HepG2 (cell line): ENCODE results near the gene STKLD1. TPM values are rescaled to one million over a fixed set of nuclear protein-coding genes. Genes with fewer than 3 reads are reported as not detected.
A peak's percentile ranks its signal among the peaks of the same experiment; 100 is the strongest.

ENCODE experiments used
- ATAC-seq: fragments of 200-7000 bp; cut with Tn5 transposase; 3 replicates; pipeline ENCODE4 v1.9.1; 2020; ENCODE audit warnings: mild to moderate bottlenecking, moderate library complexity
- BruUV-seq: library from RNA; stranded (reverse); fragments of 400-500 nt; replicated peaks from 2 replicates; lab custom pipeline; 2021; lab: Mats Ljungman, UMichigan
- CTCF ChIA-PET: fragments of 300-600 bp; formaldehyde crosslinking; extraction: SDS; loops from one replicate; lab custom pipeline; 2021; ENCODE audit warnings: low total read pairs, inconsistent platforms, low intra/inter-chr PET ratio; lab: Yijun Ruan, JAX
- POLR2A ChIA-PET: fragments of 350-600 bp; sonication (Branson Sonifier 250); formaldehyde crosslinking; loops from one replicate; lab custom pipeline; 2020; ENCODE audit warnings: antibody characterized with exemption, inconsistent platforms; lab: Yijun Ruan, JAX
- DNase-seq: peaks from one replicate; pipeline ENCODE4 v3.0.0-alpha.2; 2015; ENCODE audit warnings: low spot score
- FAIRE-seq: peaks from 3 replicates; lab custom pipeline; 2011; peaks lifted over from hg19 to GRCh38; lab: Jason Lieb, UNC
- H2AFZ ChIP-seq: one replicate; pipeline ENCODE4 v1.6.1; 2011; ENCODE audit warnings: low read length, inconsistent platforms
- H3K27ac ChIP-seq: fragments of 300-600 bp; 3 replicates; pipeline ENCODE4 v1.8.0; 2011; ENCODE audit warnings: mixed run types, mild to moderate bottlenecking, mixed read lengths, low read length, inconsistent platforms; ENCODE audit not compliant: insufficient read depth; ENCODE audit errors: extremely low read length
- H3K27me3 ChIP-seq, 2 experiments: fragments of 200-600 bp in 1 of 2; 2 replicates in 1 of 2; 3 replicates in 1 of 2; pipeline versions ENCODE4 v1.6.0 to v1.8.0; 2011; ENCODE audit warnings: low read length in 2 of 2, mild to moderate bottlenecking in 2 of 2, moderate library complexity in 2 of 2, inconsistent platforms in 1 of 2; ENCODE audit not compliant: insufficient read depth in 2 of 2, control insufficient read depth in 1 of 2
- H3K36me3 ChIP-seq, 2 experiments: fragments of 200-600 bp in 1 of 2; replicated peaks in 1 of 2; 2 replicates in 1 of 2; 3 replicates in 1 of 2; pipeline versions ENCODE4 v1.5.1 to v1.8.0; 2011; ENCODE audit warnings: low read length in 2 of 2, inconsistent platforms in 1 of 2; ENCODE audit not compliant: insufficient read depth in 2 of 2, control insufficient read depth in 1 of 2
- H3K4me1 ChIP-seq: 2 replicates; pipeline ENCODE4 v1.5.1; 2012; ENCODE audit warnings: low read length, inconsistent platforms; ENCODE audit not compliant: insufficient read depth
- H3K4me2 ChIP-seq: 2 replicates; pipeline ENCODE4 v1.6.0; 2011; ENCODE audit warnings: low read depth, low read length, inconsistent platforms
- H3K4me3 ChIP-seq, 3 experiments: fragments of 200-600 bp in 1 of 3; sonication (generic), shearing (Covaris generic) in 1 of 3; replicated peaks in 1 of 3; 2 replicates each; pipeline ENCODE4 v1.5.1; 2011 to 2016; ENCODE audit warnings: low read length in 3 of 3, inconsistent platforms in 2 of 3, low read depth in 2 of 3, mild to moderate bottlenecking in 2 of 3, control low read depth in 1 of 3, mixed read lengths in 1 of 3; ENCODE audit not compliant: insufficient read depth in 1 of 3
- H3K79me2 ChIP-seq: one replicate; pipeline ENCODE4 v1.6.1; 2011; ENCODE audit warnings: low read length, inconsistent platforms; ENCODE audit not compliant: insufficient read depth
- H3K9ac ChIP-seq: 2 replicates; pipeline ENCODE4 v1.6.0; 2011; ENCODE audit warnings: mild to moderate bottlenecking, low read depth, low read length, inconsistent platforms; ENCODE audit not compliant: insufficient read depth
- H3K9me3 ChIP-seq: 2 replicates; pipeline ENCODE4 v1.5.1; 2012; ENCODE audit warnings: mild to moderate bottlenecking, low read length
- H4K20me1 ChIP-seq: 2 replicates; pipeline ENCODE4 v1.6.0; 2011; ENCODE audit warnings: inconsistent platforms, mild to moderate bottlenecking, low read length, moderate library complexity; ENCODE audit not compliant: insufficient read depth
- KAT8 ChIP-seq: IDR thresholded peaks from 2 replicates; pipeline ENCODE4 v1.6.1; 2016; ENCODE audit warnings: missing genetic modification reagents, missing compliant biosample characterization
- WGBS: methylation state at CpG from one replicate; pipeline ENCODE4 v1.1.6; 2017; ENCODE audit warnings: low lambda C conversion rate; 5-methylcytosine and 5-hydroxymethylcytosine counted together
- in situ Hi-C: cut with HindIII; loops from 2 replicates; pipeline ENCODE4 v1.10.0; 2017; ENCODE audit warnings: low pct_unique_long_range_greater_than_20kb; ENCODE audit not compliant: extremely low pct_ligation_motif_present
- intact Hi-C: fragments of 100-400 bp; cut with micrococcal nuclease; formaldehyde crosslinking; loops from one replicate; pipeline ENCODE4 v1.10.0; 2022; ENCODE audit not compliant: unreplicated experiment
- polyA plus RNA-seq, 8 experiments: library from polyadenylated mRNA; depleted of rRNA in 3 of 8; stranded (reverse) in 7 of 8; unstranded in 1 of 8; fragments of >200 nt; fragmentation: Illumina TruSeq in 4 of 8; extraction: Trizol in 4 of 8; gene quantifications; 2 replicates each; pipeline versions ENCODE4 v1.2.1 to v1.2.3, GENCODE V29; 2011 to 2016; ENCODE audit warnings: low read depth in 4 of 8, missing spikeins in 1 of 8, mixed read lengths in 1 of 8; ENCODE audit not compliant: insufficient read depth in 1 of 8
- total RNA-seq, 5 experiments: library from RNA; depleted of rRNA; stranded (reverse); fragments of >200 nt; fragmentation: Illumina TruSeq; extraction: Trizol; gene quantifications; 2 replicates each; pipeline ENCODE4 v1.2.3, GENCODE V29; 2016; ENCODE audit warnings: low read depth in 1 of 5
- TF ChIP-seq, protein P1 (sequence below): sonication (generic); formaldehyde crosslinking; IDR thresholded peaks from 2 replicates; pipeline ENCODE4 v1.5.1; 2020; ENCODE audit warnings: mild to moderate bottlenecking, missing genetic modification reagents, moderate library complexity

The STKLD1 gene
- total and polyA plus RNA-seq, 2 of the 13 experiments (the other 11 are each of a cell fraction or from before 2014, with no cell fraction given): 1.5 to 2.2 TPM

DNA sequence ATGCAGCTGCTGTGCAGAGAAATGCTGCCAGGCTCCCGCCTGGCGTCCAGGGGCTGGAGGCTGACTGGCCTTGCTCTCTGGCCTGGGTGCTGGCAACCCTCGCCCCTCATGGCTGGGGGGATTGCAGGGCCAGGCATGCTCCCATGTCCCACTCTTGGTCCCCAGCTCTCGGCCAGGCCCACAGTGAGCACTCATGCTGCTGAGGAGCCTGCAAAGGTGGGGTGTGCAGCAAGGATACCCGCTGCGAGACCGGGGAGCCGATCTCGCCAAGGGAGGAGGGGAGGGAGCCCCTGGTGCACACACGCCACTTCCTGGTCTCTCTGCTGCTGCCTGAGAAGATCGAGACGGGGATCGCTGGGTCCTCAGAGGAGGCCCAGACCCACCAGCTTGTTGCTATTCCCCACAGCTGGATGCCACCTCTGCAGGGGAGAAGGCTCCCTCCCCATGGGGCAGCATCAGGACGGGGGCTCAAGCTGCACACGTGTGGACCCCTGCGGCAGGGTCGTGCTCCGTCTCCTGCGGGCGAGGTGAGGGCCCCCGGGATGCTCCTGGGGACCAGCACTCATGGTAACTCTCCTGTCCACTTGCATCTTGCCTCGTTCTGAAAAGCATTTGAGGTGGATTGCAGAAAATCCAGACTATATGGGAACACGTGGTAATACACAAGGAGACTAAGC, 69.3 kb downstream of the STKLD1 start:
- Histone ChIP-seq H3K36me3 (no peaks in the 10 kb centered on the region), H3K4me1 (peaks cover 24% of the 10 kb centered on the region), H3K4me3 (no peak overlapping the region), H3K79me2 (no peaks in the 10 kb centered on the region), H4K20me1 (no peaks in the 10 kb centered on the region), H3K27ac (no peak overlapping the region), H3K9ac (no peak overlapping the region), H3K4me2 (no peak overlapping the region), H2AFZ (no peak overlapping the region), H3K9me3 (no peaks in the 10 kb centered on the region), H3K27me3 (peaks cover 5 to 60% of the 10 kb centered on the region in 2 experiments; a peak in 3 of 5 replicates)
- CTCF ChIA-PET: no interaction called here
- in situ Hi-C loops (no loop called here), intact Hi-C loops (no loop called here)
- WGBS: 13% methylated on average over 3 of the region's 23 CpGs
- DNase-seq (no peak), ATAC-seq (no peak), FAIRE-seq (no peak)
- no TSS peak for BruUV-seq
- POLR2A ChIA-PET: interaction anchor here (1.5 kb wide), 1 partner anchor 14 kb away, joined by 3 read pairs; no protein-coding TSS in a partner anchor
- TF ChIP-seq, protein P1, sequence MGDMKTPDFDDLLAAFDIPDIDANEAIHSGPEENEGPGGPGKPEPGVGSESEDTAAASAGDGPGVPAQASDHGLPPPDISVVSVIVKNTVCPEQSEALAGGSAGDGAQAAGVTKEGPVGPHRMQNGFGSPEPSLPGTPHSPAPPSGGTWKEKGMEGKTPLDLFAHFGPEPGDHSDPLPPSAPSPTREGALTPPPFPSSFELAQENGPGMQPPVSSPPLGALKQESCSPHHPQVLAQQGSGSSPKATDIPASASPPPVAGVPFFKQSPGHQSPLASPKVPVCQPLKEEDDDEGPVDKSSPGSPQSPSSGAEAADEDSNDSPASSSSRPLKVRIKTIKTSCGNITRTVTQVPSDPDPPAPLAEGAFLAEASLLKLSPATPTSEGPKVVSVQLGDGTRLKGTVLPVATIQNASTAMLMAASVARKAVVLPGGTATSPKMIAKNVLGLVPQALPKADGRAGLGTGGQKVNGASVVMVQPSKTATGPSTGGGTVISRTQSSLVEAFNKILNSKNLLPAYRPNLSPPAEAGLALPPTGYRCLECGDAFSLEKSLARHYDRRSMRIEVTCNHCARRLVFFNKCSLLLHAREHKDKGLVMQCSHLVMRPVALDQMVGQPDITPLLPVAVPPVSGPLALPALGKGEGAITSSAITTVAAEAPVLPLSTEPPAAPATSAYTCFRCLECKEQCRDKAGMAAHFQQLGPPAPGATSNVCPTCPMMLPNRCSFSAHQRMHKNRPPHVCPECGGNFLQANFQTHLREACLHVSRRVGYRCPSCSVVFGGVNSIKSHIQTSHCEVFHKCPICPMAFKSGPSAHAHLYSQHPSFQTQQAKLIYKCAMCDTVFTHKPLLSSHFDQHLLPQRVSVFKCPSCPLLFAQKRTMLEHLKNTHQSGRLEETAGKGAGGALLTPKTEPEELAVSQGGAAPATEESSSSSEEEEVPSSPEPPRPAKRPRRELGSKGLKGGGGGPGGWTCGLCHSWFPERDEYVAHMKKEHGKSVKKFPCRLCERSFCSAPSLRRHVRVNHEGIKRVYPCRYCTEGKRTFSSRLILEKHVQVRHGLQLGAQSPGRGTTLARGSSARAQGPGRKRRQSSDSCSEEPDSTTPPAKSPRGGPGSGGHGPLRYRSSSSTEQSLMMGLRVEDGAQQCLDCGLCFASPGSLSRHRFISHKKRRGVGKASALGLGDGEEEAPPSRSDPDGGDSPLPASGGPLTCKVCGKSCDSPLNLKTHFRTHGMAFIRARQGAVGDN: peak; percentile 9; the same call in 1 of the 2 replicates
- TF ChIP-seq KAT8: no peak
